HepG2 (cell line): ENCODE results near the gene SUPT20HL2. TPM values are rescaled to one million over a fixed set of nuclear protein-coding genes. Genes with fewer than 3 reads are reported as not detected.

Source experiments
- ATAC-seq: fragments of 200-7000 bp; cut with Tn5 transposase; 3 replicates; pipeline ENCODE4 v1.9.1; 2020; ENCODE audit warnings: mild to moderate bottlenecking, moderate library complexity
- BruUV-seq: library from RNA; stranded (reverse); fragments of 400-500 nt; replicated peaks from 2 replicates; lab custom pipeline; 2021; lab: Mats Ljungman, UMichigan
- CTCF ChIA-PET: fragments of 300-600 bp; formaldehyde crosslinking; extraction: SDS; loops from one replicate; lab custom pipeline; 2021; ENCODE audit warnings: low total read pairs, inconsistent platforms, low intra/inter-chr PET ratio; lab: Yijun Ruan, JAX
- POLR2A ChIA-PET: fragments of 350-600 bp; sonication (Branson Sonifier 250); formaldehyde crosslinking; loops from one replicate; lab custom pipeline; 2020; ENCODE audit warnings: antibody characterized with exemption, inconsistent platforms; lab: Yijun Ruan, JAX
- DNase-seq: peaks from one replicate; pipeline ENCODE4 v3.0.0-alpha.2; 2015; ENCODE audit warnings: low spot score
- FAIRE-seq: peaks from 3 replicates; lab custom pipeline; 2011; peaks lifted over from hg19 to GRCh38; lab: Jason Lieb, UNC
- H2AFZ ChIP-seq: one replicate; pipeline ENCODE4 v1.6.1; 2011; ENCODE audit warnings: low read length, inconsistent platforms
- H3K27ac ChIP-seq: fragments of 300-600 bp; 3 replicates; pipeline ENCODE4 v1.8.0; 2011; ENCODE audit warnings: mixed run types, mild to moderate bottlenecking, mixed read lengths, low read length, inconsistent platforms; ENCODE audit not compliant: insufficient read depth; ENCODE audit errors: extremely low read length
- H3K27me3 ChIP-seq, 2 experiments: fragments of 200-600 bp in 1 of 2; 2 replicates in 1 of 2; 3 replicates in 1 of 2; pipeline versions ENCODE4 v1.6.0 to v1.8.0; 2011; ENCODE audit warnings: low read length in 2 of 2, mild to moderate bottlenecking in 2 of 2, moderate library complexity in 2 of 2, inconsistent platforms in 1 of 2; ENCODE audit not compliant: insufficient read depth in 2 of 2, control insufficient read depth in 1 of 2
- H3K36me3 ChIP-seq, 2 experiments: fragments of 200-600 bp in 1 of 2; replicated peaks in 1 of 2; 2 replicates in 1 of 2; 3 replicates in 1 of 2; pipeline versions ENCODE4 v1.5.1 to v1.8.0; 2011; ENCODE audit warnings: low read length in 2 of 2, inconsistent platforms in 1 of 2; ENCODE audit not compliant: insufficient read depth in 2 of 2, control insufficient read depth in 1 of 2
- H3K4me1 ChIP-seq: 2 replicates; pipeline ENCODE4 v1.5.1; 2012; ENCODE audit warnings: low read length, inconsistent platforms; ENCODE audit not compliant: insufficient read depth
- H3K4me2 ChIP-seq: 2 replicates; pipeline ENCODE4 v1.6.0; 2011; ENCODE audit warnings: low read depth, low read length, inconsistent platforms
- H3K4me3 ChIP-seq, 3 experiments: fragments of 200-600 bp in 1 of 3; sonication (generic), shearing (Covaris generic) in 1 of 3; replicated peaks in 1 of 3; 2 replicates each; pipeline ENCODE4 v1.5.1; 2011 to 2016; ENCODE audit warnings: low read length in 3 of 3, inconsistent platforms in 2 of 3, low read depth in 2 of 3, mild to moderate bottlenecking in 2 of 3, control low read depth in 1 of 3, mixed read lengths in 1 of 3; ENCODE audit not compliant: insufficient read depth in 1 of 3
- H3K79me2 ChIP-seq: one replicate; pipeline ENCODE4 v1.6.1; 2011; ENCODE audit warnings: low read length, inconsistent platforms; ENCODE audit not compliant: insufficient read depth
- H3K9ac ChIP-seq: 2 replicates; pipeline ENCODE4 v1.6.0; 2011; ENCODE audit warnings: mild to moderate bottlenecking, low read depth, low read length, inconsistent platforms; ENCODE audit not compliant: insufficient read depth
- H3K9me3 ChIP-seq: 2 replicates; pipeline ENCODE4 v1.5.1; 2012; ENCODE audit warnings: mild to moderate bottlenecking, low read length
- H4K20me1 ChIP-seq: 2 replicates; pipeline ENCODE4 v1.6.0; 2011; ENCODE audit warnings: inconsistent platforms, mild to moderate bottlenecking, low read length, moderate library complexity; ENCODE audit not compliant: insufficient read depth
- ATF7 ChIP-seq, 2 experiments: fragments of 450-650 bp in 1 of 2; sonication (generic) in 1 of 2; formaldehyde crosslinking in 1 of 2; IDR thresholded peaks; 2 replicates each; pipeline versions ENCODE4 v1.4.0 to v1.6.1; 2016 to 2020; ENCODE audit warnings: antibody characterized with exemption in 1 of 2, mild to moderate bottlenecking in 1 of 2, missing genetic modification reagents in 1 of 2
- HCFC1 ChIP-seq: fragments of 150-350 bp; IDR thresholded peaks from 2 replicates; pipeline ENCODE4 v1.6.1; 2014; ENCODE audit warnings: low read depth, low read length
- IRF2 ChIP-seq: IDR thresholded peaks from 2 replicates; pipeline ENCODE4 v1.6.1; 2018; ENCODE audit warnings: missing genetic modification reagents, missing compliant biosample characterization
- KMT2A ChIP-seq: sonication (generic); formaldehyde crosslinking; IDR thresholded peaks from 2 replicates; pipeline ENCODE4 v1.4.0; 2020; ENCODE audit warnings: missing genetic modification reagents
- MAF1 ChIP-seq: sonication (generic); formaldehyde crosslinking; IDR thresholded peaks from 2 replicates; pipeline ENCODE4 v1.5.0; 2020; ENCODE audit warnings: missing genetic modification reagents, borderline replicate concordance
- MTF1 ChIP-seq: sonication (generic); formaldehyde crosslinking; IDR thresholded peaks from 2 replicates; pipeline ENCODE4 v1.5.0; 2020; ENCODE audit warnings: missing genetic modification reagents
- MYC ChIP-seq: sonication (generic); formaldehyde crosslinking; IDR thresholded peaks from 2 replicates; pipeline ENCODE4 v1.9.0; 2021; ENCODE audit warnings: missing genetic modification reagents, borderline replicate concordance
- NR2F1 ChIP-seq, 2 experiments: fragments of 450-650 bp in 1 of 2; formaldehyde crosslinking in 1 of 2; IDR thresholded peaks; 2 replicates each; pipeline versions ENCODE4 v1.5.0 to v1.6.1; 2016 to 2020; ENCODE audit warnings: mild to moderate bottlenecking in 1 of 2, missing compliant biosample characterization in 1 of 2, missing genetic modification reagents in 1 of 2, moderate library complexity in 1 of 2
- SRY ChIP-seq: sonication (generic); formaldehyde crosslinking; IDR thresholded peaks from 2 replicates; pipeline ENCODE4 v1.8.0; 2022; ENCODE audit warnings: mild to moderate bottlenecking, missing genetic modification reagents
- ZFP37 ChIP-seq: sonication (generic); formaldehyde crosslinking; IDR thresholded peaks from 2 replicates; pipeline ENCODE4 v1.4.0; 2020; ENCODE audit warnings: missing genetic modification reagents, borderline replicate concordance
- ZNF567 ChIP-seq: sonication (generic); formaldehyde crosslinking; IDR thresholded peaks from 2 replicates; pipeline ENCODE4 v1.8.1; 2023; ENCODE audit warnings: mild to moderate bottlenecking, missing genetic modification reagents, borderline replicate concordance
- ZNF589 ChIP-seq: sonication (generic); formaldehyde crosslinking; conservative IDR thresholded peaks from 2 replicates; pipeline ENCODE4 v1.8.0; 2022; ENCODE audit warnings: mild to moderate bottlenecking, moderate library complexity, missing genetic modification reagents
- ZNF850 ChIP-seq: sonication (generic); formaldehyde crosslinking; conservative IDR thresholded peaks from 2 replicates; pipeline ENCODE4 v1.9.0; 2021; ENCODE audit warnings: mild to moderate bottlenecking, missing genetic modification reagents
- WGBS: methylation state at CpG from one replicate; pipeline ENCODE4 v1.1.6; 2017; ENCODE audit warnings: low lambda C conversion rate; 5-methylcytosine and 5-hydroxymethylcytosine counted together
- in situ Hi-C: cut with HindIII; loops from 2 replicates; pipeline ENCODE4 v1.10.0; 2017; ENCODE audit warnings: low pct_unique_long_range_greater_than_20kb; ENCODE audit not compliant: extremely low pct_ligation_motif_present
- intact Hi-C: fragments of 100-400 bp; cut with micrococcal nuclease; formaldehyde crosslinking; loops from one replicate; pipeline ENCODE4 v1.10.0; 2022; ENCODE audit not compliant: unreplicated experiment
- polyA plus RNA-seq, 8 experiments: library from polyadenylated mRNA; depleted of rRNA in 3 of 8; stranded (reverse) in 7 of 8; unstranded in 1 of 8; fragments of >200 nt; fragmentation: Illumina TruSeq in 4 of 8; extraction: Trizol in 4 of 8; gene quantifications; 2 replicates each; pipeline versions ENCODE4 v1.2.1 to v1.2.3, GENCODE V29; 2011 to 2016; ENCODE audit warnings: low read depth in 4 of 8, missing spikeins in 1 of 8, mixed read lengths in 1 of 8; ENCODE audit not compliant: insufficient read depth in 1 of 8
- total RNA-seq, 5 experiments: library from RNA; depleted of rRNA; stranded (reverse); fragments of >200 nt; fragmentation: Illumina TruSeq; extraction: Trizol; gene quantifications; 2 replicates each; pipeline ENCODE4 v1.2.3, GENCODE V29; 2016; ENCODE audit warnings: low read depth in 1 of 5
- TF ChIP-seq, protein P1 (sequence below): sonication (generic); formaldehyde crosslinking; IDR thresholded peaks from 2 replicates; pipeline ENCODE4 v1.4.0; 2020; ENCODE audit warnings: mild to moderate bottlenecking, missing genetic modification reagents
- TF ChIP-seq, protein P2 (sequence below): sonication (generic); formaldehyde crosslinking; IDR thresholded peaks from 2 replicates; pipeline ENCODE4 v1.4.0; 2020; ENCODE audit warnings: missing genetic modification reagents
- TF ChIP-seq, protein P3 (sequence below): IDR thresholded peaks from 2 replicates; pipeline ENCODE4 v1.6.1; 2016; ENCODE audit warnings: low read depth
- TF ChIP-seq, protein P4 (sequence below): sonication (generic); formaldehyde crosslinking; IDR thresholded peaks from 2 replicates; pipeline ENCODE4 v1.8.1; 2023; ENCODE audit warnings: mild to moderate bottlenecking, missing genetic modification reagents, borderline replicate concordance

SUPT20HL2 gene
- total and polyA plus RNA-seq, 2 of the 13 experiments (the other 11 are each of a cell fraction or from before 2014, with no cell fraction given) = not detected

DNA sequence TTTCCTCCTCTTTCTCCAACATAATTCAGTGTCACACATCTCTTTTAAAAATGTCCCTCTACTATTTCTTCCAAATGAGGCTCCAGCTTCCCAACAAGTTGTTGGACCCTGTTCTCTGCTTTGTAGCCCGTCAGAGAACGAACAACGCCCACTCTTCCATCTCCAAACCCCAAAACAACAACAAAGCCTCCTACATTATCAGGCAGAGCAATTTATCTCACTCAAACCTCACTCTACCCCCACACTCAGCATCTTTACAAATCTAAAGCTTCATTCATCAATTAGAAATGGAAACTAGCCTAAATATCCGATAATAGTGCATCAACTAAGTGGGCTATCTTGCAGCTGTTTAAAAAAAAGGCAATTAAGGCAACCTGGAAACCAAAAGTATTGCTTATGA lies 20.5 kb downstream of the SUPT20HL2 start:
- POLR2A ChIA-PET = no interaction called here
- TF ChIP-seq MTF1 (CRISPR knock-in tag) (no peak), ZNF589 (CRISPR knock-in tag) (no peak)
- CTCF ChIA-PET = no interaction called here
- Histone ChIP-seq H4K20me1 (no peaks in the 10 kb centered on the region), H3K9me3 (no peaks in the 10 kb centered on the region), H3K9ac (no peak overlapping the region), H3K4me2 (no peak overlapping the region), H2AFZ (no peak overlapping the region), H3K27ac (no peak overlapping the region), H3K4me1 (no peaks in the 10 kb centered on the region), H3K36me3 (no peaks in the 10 kb centered on the region), H3K27me3 (no peaks in the 10 kb centered on the region), H3K79me2 (no peaks in the 10 kb centered on the region), H3K4me3 (no peak overlapping the region)
- in situ Hi-C loops = no loop called here
- FAIRE-seq = no peak
- no TSS peak for BruUV-seq
- no peak for ATAC-seq
- DNase-seq = no peak
- intact Hi-C loops = no loop called here
- 4% methylated on average over 4 of the region's 4 CpGs for WGBS

DNA sequence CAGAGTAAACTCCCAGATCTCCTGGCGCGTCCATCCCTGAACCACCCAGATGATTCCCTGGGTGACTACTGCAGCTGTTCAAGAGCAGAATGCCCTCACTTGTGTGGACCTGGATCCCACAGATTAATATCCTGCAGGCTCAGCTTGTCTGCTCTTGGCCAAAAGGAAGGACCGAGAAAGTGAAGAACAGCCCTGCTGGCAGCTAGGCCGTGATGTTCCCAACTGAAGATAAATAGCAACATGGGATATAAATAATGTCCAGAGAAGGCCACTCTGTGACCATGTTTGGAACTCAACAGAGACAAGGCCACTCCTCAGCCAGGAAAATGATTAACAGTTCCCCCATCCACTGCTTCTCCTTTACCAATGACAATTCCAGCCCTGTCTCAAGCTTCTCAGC lies 21.5 kb downstream of the SUPT20HL2 start:
- no peaks in the 10 kb centered on the region for H4K20me1 ChIP-seq
- no peaks in the 10 kb centered on the region for H3K9me3 ChIP-seq
- no peak overlapping the region for H3K27ac ChIP-seq
- ChIA-PET POLR2A (no interaction called here), CTCF (no interaction called here)
- no peaks in the 10 kb centered on the region for H3K27me3 ChIP-seq
- WGBS = 50% methylated on average over 2 of the region's 4 CpGs
- FAIRE-seq = no peak
- in situ Hi-C loops (no loop called here), intact Hi-C loops (no loop called here)
- no peaks in the 10 kb centered on the region for H3K4me1 ChIP-seq
- H3K9ac ChIP-seq = no peak overlapping the region
- no peaks in the 10 kb centered on the region for H3K79me2 ChIP-seq
- no peaks in the 10 kb centered on the region for H3K36me3 ChIP-seq
- no peak for ATAC-seq
- no peak overlapping the region for H3K4me2 ChIP-seq
- H2AFZ ChIP-seq = no peak overlapping the region
- no peak overlapping the region for H3K4me3 ChIP-seq
- DNase-seq = no peak
- BruUV-seq = no TSS peak
- TF ChIP-seq HCFC1 = no peak
- TF ChIP-seq MYC (CRISPR knock-in tag) = no peak
- TF ChIP-seq ZNF850 (CRISPR knock-in tag) = no peak
- no peak for TF ChIP-seq NR2F1 (CRISPR knock-in tag; IDR thresholded peaks at IDR 0.05)
- no peak for TF ChIP-seq SRY
- TF ChIP-seq, protein P1, sequence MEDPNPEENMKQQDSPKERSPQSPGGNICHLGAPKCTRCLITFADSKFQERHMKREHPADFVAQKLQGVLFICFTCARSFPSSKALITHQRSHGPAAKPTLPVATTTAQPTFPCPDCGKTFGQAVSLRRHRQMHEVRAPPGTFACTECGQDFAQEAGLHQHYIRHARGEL (CRISPR knock-in tag) = no peak
- TF ChIP-seq, protein P2, sequence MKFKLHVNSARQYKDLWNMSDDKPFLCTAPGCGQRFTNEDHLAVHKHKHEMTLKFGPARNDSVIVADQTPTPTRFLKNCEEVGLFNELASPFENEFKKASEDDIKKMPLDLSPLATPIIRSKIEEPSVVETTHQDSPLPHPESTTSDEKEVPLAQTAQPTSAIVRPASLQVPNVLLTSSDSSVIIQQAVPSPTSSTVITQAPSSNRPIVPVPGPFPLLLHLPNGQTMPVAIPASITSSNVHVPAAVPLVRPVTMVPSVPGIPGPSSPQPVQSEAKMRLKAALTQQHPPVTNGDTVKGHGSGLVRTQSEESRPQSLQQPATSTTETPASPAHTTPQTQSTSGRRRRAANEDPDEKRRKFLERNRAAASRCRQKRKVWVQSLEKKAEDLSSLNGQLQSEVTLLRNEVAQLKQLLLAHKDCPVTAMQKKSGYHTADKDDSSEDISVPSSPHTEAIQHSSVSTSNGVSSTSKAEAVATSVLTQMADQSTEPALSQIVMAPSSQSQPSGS (CRISPR knock-in tag) = no peak
- TF ChIP-seq, protein P3, sequence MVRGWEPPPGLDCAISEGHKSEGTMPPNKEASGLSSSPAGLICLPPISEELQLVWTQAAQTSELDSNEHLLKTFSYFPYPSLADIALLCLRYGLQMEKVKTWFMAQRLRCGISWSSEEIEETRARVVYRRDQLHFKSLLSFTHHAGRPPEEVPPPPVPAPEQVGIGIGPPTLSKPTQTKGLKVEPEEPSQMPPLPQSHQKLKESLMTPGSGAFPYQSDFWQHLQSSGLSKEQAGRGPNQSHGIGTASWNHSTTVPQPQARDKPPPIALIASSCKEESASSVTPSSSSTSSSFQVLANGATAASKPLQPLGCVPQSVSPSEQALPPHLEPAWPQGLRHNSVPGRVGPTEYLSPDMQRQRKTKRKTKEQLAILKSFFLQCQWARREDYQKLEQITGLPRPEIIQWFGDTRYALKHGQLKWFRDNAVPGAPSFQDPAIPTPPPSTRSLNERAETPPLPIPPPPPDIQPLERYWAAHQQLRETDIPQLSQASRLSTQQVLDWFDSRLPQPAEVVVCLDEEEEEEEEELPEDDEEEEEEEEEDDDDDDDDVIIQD = no peak
- TF ChIP-seq MAF1 (CRISPR knock-in tag) = no peak
- TF ChIP-seq KMT2A (CRISPR knock-in tag) = no peak
- TF ChIP-seq IRF2 (CRISPR knock-in tag) = no peak
- TF ChIP-seq, protein P4, sequence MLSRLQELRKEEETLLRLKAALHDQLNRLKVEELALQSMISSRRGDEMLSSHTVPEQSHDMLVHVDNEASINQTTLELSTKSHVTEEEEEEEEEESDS (CRISPR knock-in tag) = no peak
- no peak for TF ChIP-seq ZFP37 (CRISPR knock-in tag)
- TF ChIP-seq ZNF567 = no peak
- TF ChIP-seq ATF7 (IDR thresholded peaks at IDR 0.05) = no peak
- no peak for TF ChIP-seq ATF7 (CRISPR knock-in tag; IDR thresholded peaks at IDR 0.05)
